Activated CD8-positive, alpha-beta memory T cell treated with anti-CD3 and anti-CD28 coated beads, Interleukin-2, amount 50 U/mL, for 48 hours (primary cell): ENCODE measurements around the gene PGM2.
"Not testable (repeated sequence)": the region's sequence is repeated elsewhere in the genome, so short reads cannot be mapped to it uniquely, and the experiment has no call there.

Experiments
- DNase-seq: peaks from one replicate; pipeline ENCODE4 v3.0.0-alpha.2; 2020

Gene PGM2

GRCh38 chr4:37826295-37827029 lies at the start of gene PGM2:
Gene PGM2, plus strand, starts transcription at chr4:37826686. Its CDS starts 47 bp downstream, at chr4:37826733.
- DNase-seq: peak; percentile 93

GRCh38 chr4:37779896-37780295 lies 46.6 kb upstream of the PGM2 start:
- no peak for DNase-seq

GRCh38 chr4:37780444-37781130 lies 45.9 kb upstream of the PGM2 start:
- no peak for DNase-seq

GRCh38 chr4:37781131-37781455 lies 45.4 kb upstream of the PGM2 start:
- DNase-seq: no peak

- not testable (repeated sequence) for DNase-seq
These were observed 40.2 kb upstream of the PGM2 start for GRCh38 chr4:37786267-37786666.

GRCh38 chr4:37787883-37788460 lies 38.5 kb upstream of the PGM2 start:
- not testable (repeated sequence) for DNase-seq

- DNase-seq: no peak
These were observed 37.7 kb upstream of the PGM2 start for GRCh38 chr4:37788819-37789218.

- DNase-seq: no peak
These were observed 34.2 kb upstream of the PGM2 start for GRCh38 chr4:37792241-37792640.

GRCh38 chr4:37793562-37793961 lies 32.9 kb upstream of the PGM2 start:
- DNase-seq: no peak

- DNase-seq: no peak
These were observed 32.4 kb upstream of the PGM2 start for GRCh38 chr4:37794056-37794455.

- DNase-seq: no peak
These were observed 30.8 kb upstream of the PGM2 start for GRCh38 chr4:37795581-37796195.

- DNase-seq: no peak
These were observed 29.1 kb upstream of the PGM2 start for GRCh38 chr4:37797374-37797773.

GRCh38 chr4:37797923-37798322 lies 28.6 kb upstream of the PGM2 start:
- no peak for DNase-seq

GRCh38 chr4:37798616-37799015 lies 27.9 kb upstream of the PGM2 start:
- DNase-seq: no peak

- DNase-seq: no peak
These were observed 26.4 kb upstream of the PGM2 start for GRCh38 chr4:37799941-37800554.

- no peak for DNase-seq
These were observed 24.3 kb upstream of the PGM2 start for GRCh38 chr4:37802068-37802666.

GRCh38 chr4:37803348-37803973 lies 23.0 kb upstream of the PGM2 start:
- no peak for DNase-seq

GRCh38 chr4:37805091-37805490 lies 21.4 kb upstream of the PGM2 start:
- no peak for DNase-seq

GRCh38 chr4:37812713-37813112 lies 13.8 kb upstream of the PGM2 start:
- no peak for DNase-seq

- no peak for DNase-seq
These were observed 10.9 kb upstream of the PGM2 start for GRCh38 chr4:37815591-37815990.

- no peak for DNase-seq
These were observed 10.5 kb upstream of the PGM2 start for GRCh38 chr4:37816006-37816405.

- no peak for DNase-seq
These were observed 9.8 kb upstream of the PGM2 start for GRCh38 chr4:37816719-37817118.

GRCh38 chr4:37818752-37819151 lies 7.7 kb upstream of the PGM2 start:
- DNase-seq: no peak
